Hypothalamus (tissue), 51 donors: Measurements from ENCODE around the gene MYO1C.

Source experiments
- DNase-seq, 51 donors: peaks; one replicate each; lab custom pipeline; 2025; lab: John Stamatoyannopoulos, UW

MYO1C gene

GRCh38 chr17:1485423-1486376 lies 6.8 kb downstream of the MYO1C start:
- DNase-seq = peak in 5 of 51 donors; percentile 17 to 34 (median 21)

DNA sequence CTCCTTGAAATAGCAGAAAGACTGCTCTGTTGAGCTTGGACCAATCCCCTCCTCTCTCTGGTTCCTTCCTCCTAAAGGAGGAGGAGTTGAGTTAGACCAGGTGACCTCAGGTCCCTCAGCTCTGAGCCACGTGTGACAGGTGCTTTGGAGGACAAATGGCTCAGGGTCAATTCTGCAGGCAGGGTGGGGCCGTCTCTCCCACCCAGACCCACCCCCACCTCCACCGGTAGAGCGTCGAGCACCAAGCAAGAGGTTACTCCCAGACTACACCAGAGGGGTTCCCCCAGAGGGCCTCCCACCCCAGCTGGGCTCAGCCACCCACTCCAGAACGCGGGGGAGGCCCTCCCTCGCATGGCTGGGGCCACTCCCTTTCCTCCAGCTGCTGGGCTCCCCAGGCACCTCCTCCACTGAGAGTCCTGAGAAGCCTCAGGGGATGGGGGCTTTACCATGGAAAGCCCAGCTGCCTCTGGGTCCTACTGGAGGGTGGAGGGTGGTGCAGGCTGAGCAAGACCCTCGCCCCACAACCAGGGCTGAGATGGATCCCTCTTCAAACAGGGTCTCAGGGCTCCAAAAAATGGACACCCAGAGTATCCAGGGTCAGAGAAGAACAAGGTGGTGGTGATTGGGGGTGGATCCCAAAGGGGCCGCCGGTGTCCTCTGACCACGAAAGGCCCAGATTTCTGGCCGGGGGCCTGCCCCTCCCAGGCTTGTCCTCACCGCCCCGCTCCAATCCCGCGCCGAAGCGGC lies 7.6 kb downstream of the MYO1C start:
- no peak for DNase-seq

DNA sequence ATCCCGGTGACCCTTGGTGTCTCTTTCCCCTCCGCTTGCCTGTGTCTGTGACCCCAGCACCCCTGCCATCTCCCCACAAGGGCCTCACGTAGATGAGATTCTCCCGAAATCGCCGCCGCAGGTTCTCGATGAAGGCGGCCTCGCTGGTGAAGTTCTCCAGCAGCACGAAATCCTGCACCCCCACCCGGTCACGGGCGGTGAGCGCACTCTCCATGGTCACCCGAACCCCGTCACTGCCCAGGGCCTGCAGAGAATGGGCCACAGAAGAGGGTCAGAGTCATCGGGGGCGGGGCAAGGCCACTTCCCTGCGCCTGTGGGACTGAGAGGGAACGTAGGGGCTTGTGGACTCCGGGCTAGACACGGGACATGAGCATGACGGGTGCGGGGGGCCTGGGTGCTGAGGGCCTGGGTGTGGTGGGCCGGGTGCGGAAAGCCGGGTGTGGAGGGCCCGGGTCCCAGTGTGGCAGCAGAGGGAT lies 8.4 kb downstream of the MYO1C start:
- DNase-seq = no peak

DNA sequence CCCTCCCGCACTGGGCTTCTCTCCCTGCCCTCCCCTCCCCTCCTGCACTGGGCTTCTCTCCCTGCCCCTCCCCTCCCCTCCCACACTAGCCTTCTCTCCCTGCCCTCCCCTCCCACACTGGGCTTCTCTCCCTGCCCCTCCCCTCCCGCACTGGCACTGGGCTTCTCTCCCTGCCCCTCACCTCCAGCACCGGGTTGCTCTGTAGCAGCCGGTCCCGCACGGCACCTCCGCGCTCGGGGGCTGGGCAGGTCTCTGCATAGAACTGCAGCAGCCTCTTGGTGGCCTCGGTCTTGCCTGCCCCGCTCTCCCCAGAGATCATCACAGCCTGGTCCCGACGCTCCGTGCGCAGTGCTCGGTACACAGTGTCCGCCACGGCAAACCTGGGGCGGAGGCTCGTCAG lies 9.8 kb downstream of the MYO1C start:
- DNase-seq = peak in 3 of 51 donors; percentile 10 to 27 (median 15)

GRCh38 chr17:1481736-1482135 lies 10.8 kb downstream of the MYO1C start:
- DNase-seq = no peak

GRCh38 chr17:1480747-1481465 lies 11.6 kb downstream of the MYO1C start:
- no peak for DNase-seq

- DNase-seq = no peak
These were observed 14.1 kb downstream of the MYO1C start for GRCh38 chr17:1478418-1478817.

DNA sequence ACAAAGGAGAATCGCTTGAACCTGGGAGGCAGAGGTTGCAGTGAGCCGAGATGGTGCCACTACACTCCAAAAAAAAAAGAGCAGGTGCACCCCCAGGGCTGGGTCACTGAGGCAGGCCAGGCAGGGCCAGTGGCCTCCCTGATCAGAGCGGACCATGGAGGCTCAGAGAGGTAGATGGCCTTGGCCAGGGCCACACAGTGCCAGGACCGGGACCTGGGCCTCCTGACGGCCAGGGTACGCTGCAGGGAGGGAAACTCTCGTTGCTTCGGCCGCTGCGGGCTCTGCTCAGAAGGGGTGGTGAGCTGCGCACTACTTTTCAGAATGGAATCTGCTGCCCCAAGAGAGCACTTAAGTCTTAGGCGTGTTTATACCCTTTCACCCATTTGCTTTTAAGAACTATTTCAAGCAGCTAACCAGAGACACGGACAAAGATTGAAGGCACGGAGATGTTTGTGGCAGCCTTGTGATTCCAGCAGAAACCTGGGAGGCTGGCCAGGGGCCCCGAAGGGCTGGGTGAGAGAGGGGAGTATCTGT lies 17.1 kb downstream of the MYO1C start:
- DNase-seq = no peak

- DNase-seq = no peak
These were observed 17.9 kb downstream of the MYO1C start for GRCh38 chr17:1474402-1475189.

- DNase-seq = peak in 1 of 51 donors; percentile 31
These were observed 18.6 kb downstream of the MYO1C start for GRCh38 chr17:1473841-1474240.

- DNase-seq = no peak
These were observed 19.3 kb downstream of the MYO1C start for GRCh38 chr17:1473170-1473569.

DNA sequence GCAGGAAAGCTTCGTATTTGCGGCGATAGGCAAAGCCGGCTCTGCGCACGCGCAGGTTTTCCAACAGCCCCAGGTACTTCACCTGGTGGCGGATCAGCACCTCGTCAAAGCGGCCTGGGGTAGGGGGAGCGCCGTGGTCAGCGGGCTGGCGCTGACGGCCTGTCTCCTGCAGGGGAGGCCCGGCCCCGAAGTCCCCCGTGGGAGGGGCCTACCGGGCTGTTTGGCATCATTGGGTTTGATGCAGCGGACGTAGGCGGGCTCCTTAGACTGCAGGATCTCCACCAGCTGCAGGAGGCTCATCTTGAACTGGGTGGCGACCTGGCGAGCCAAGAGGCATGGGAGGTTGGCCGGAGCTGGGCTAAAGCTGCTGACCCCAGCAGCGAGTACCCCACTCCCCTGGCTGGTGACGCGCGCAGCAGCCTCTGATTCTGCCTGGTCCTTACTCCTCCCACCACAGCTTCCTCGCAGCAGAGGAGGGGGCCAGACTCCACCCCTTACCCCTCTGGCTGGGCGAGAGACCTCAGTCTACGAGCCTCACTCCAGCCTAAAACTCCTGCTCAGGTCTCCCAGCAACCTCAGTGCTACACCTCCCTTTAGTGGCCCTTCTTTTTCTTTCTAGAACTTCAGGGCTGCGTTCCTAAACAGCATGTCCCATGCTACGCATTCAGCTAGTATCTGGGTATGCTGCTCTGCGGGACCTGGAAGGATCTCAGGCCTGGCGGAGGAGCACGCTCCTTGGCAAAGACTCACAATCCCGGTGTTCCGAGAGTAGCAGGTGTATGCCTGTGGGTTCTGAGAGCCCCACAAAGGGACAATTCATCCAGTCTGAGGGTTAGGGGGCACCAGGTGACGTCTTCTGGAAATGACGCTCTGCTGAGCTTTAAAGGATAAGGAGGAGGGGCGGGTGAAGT lies 20.3 kb downstream of the MYO1C start:
- peak in 1 of 51 donors; percentile 7 for DNase-seq

GRCh38 chr17:1471490-1471889 lies 21.0 kb downstream of the MYO1C start:
- DNase-seq = no peak

DNA sequence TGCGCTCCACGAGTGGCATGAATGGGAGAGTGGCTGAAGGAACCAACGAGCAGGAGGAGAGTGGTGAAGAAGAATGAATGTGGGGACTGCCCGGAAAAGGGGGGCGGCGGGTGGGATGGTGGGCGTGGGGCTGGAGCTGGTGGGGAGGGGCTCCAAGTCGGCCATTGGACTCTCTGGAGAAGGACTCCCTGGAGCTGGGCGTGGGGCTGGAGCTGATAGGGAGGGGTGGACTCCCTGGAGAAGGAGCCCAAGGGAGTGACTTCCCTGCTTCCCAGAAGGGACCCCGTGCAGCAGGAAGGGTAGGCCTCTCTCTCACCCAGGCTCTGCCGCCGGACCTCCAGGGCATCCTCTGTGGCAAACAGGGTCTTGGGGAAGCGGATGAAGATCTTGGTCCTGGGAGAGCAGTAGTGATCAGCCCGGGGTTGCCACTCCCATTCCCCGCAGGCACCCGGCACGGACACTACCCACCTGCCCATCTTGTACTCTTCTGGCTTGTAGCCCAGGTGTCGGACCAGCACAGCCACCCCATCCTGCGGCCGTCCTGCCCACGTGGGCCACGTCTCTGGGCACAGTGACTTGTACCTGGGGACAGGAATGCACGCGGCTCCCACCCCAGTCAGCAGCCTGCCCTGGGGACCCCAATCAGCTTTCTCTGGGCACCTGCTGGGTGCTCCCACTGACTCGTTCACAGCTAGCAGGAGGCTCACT lies 21.6 kb downstream of the MYO1C start:
- no peak for DNase-seq

DNA sequence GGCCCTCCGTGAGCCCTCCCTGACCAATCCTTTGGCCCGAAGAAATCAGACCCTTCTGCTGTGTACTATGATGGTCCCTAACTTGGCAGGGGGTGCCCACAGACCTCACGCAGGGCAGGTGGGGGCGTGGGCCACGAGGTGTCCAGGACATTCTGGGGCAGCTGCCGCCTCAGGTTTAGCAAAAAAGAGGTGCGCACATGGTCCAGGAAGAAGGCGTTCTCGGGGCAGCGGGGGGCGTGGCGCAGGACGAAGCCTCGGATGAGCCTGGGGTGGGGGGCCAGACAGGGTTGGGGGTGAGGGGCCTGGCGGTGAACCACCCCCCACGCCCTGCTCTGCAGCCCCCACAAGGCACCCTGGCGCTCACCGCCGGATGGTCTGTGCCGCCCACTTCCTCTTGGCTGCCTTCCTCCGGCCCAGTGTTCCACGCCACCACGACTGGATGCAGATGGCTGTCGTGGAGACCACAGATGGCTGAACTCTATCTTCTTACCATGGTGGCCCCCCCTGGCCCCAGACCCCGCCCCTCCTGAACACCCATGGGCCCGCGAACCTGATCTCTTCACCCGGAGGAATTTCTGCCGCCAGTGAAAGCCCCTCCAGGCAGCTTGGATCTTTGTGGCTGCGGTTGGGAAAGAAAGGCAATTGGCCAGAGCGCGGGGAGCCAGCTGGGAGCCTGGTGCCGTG lies 22.3 kb downstream of the MYO1C start:
- DNase-seq = peak in 1 of 51 donors; percentile 10

- DNase-seq = peak in 1 of 51 donors; percentile 19
These were observed 23.1 kb downstream of the MYO1C start for GRCh38 chr17:1469231-1469852.

GRCh38 chr17:1467898-1468492 lies 24.5 kb downstream of the MYO1C start:
- no peak for DNase-seq
